Stimulated activated CD8-positive, alpha-beta memory T cell treated with anti-CD3 and anti-CD28 coated beads, Interleukin-4, amount 100 ng/mL, for 4 hours (primary cell): ENCODE data around the gene LCN10.
"Not testable (repeated sequence)": the region's sequence is repeated elsewhere in the genome, so short reads cannot be mapped to it uniquely, and the experiment has no call there.

ENCODE experiments used
- DNase-seq, 2 donors: peaks; one replicate each; pipeline ENCODE4 v3.0.0-alpha.2; 2020; ENCODE audit warnings: low read depth in 2 of 2, low spot score in 1 of 2

LCN10 gene

GRCh38 chr9:136742591-136743391, at the start of gene LCN10:
Gene LCN10, minus strand, starts transcription at chr9:136742940. Its CDS starts 37 bp downstream, at chr9:136742903.
- no peak for DNase-seq

- peak; percentile 29 to 38 for DNase-seq
Observed at GRCh38 chr9:136791516-136792276, 49.0 kb upstream of the LCN10 start.

DNA sequence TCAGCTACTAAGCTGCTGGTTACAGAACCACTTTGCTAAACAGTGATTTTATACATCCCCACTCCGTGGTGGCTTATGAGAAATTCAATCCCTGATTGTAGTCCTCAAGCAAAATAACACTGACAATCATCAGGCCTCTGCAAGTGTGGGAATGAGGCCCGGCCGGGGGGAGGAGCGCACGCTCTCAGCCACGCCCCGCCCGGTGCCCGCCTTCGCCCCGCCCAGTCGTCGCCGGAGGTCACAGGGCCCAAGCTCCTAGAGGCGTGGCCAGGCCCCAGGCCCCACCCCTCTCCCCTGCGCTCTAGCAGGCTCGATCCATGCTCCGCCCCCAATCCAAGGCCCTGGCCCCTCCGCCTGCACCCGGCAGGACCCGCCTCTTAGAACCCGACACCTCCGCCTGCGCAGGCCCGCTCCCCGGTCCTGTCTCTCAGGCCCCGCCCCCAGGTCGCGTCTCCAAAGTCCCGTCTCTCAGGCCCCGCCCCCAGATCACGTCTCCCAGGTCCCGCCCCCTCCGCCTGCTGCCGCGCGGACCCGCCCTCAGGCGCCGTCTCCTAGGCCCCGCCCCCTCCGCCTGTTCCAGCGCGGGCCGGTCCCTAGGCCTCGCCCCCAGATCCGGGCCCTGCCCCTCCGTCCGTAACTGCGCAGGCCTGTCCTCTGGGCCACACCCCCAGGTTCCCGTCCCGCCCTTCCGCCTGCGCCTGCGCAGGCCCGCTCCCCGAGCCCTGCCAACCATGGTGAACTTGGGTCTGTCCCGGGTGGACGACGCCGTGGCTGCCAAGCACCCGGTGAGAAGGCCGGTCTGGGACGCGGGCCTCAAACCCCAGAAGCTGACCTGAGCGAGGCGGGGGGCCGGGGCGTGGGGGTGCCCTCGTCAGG, 48.1 kb upstream of the LCN10 start, which contains the start of gene TMEM141:
TSS of gene TMEM141 (plus strand) at position 705 of the 876 bp plus-strand sequence. CDS start at position 732, 27 bp downstream.
- peak; percentile 97 to 99 for DNase-seq

GRCh38 chr9:136789523-136789937, 46.8 kb upstream of the LCN10 start:
- no peak for DNase-seq

- not testable (repeated sequence) for DNase-seq
Observed at GRCh38 chr9:136788644-136789522, 46.1 kb upstream of the LCN10 start.

DNA sequence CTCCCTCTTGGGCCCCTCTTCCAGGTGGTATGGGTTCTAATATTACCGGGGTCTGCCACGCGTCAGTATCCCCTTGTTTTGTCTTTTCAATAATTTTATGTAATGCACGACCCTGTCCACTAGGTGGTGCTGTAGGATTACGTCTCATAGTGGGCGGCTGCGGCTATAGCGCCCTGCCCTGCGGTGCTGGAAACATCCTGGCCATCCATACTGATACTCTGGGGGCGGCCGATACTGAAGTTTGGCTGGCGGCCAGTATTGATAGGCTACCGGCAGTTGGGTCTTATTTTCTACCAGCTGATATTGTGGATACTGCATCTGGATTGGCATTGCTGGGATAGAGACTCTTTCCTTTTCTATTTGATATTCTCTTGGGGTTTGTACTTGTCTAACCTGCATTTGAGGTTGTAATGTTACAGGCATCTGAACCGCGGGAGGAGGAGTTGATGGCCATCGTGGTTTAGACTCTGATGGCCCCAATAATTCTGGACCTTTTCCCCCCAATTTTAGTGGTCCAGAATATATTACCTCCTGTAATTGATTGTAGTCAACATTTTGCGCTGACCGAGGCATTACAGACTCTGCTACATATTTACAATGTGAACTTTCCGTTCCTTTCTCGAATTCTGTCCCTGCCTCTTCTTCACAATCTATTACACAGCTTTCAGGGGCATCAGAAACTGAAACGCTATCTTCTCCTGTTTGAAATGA, 45.1 kb upstream of the LCN10 start:
- peak; percentile 35 to 51 for DNase-seq

GRCh38 chr9:136786983-136787382, 44.2 kb upstream of the LCN10 start:
- not testable (repeated sequence) for DNase-seq

GRCh38 chr9:136786451-136786850, 43.7 kb upstream of the LCN10 start:
- no peak for DNase-seq

DNA sequence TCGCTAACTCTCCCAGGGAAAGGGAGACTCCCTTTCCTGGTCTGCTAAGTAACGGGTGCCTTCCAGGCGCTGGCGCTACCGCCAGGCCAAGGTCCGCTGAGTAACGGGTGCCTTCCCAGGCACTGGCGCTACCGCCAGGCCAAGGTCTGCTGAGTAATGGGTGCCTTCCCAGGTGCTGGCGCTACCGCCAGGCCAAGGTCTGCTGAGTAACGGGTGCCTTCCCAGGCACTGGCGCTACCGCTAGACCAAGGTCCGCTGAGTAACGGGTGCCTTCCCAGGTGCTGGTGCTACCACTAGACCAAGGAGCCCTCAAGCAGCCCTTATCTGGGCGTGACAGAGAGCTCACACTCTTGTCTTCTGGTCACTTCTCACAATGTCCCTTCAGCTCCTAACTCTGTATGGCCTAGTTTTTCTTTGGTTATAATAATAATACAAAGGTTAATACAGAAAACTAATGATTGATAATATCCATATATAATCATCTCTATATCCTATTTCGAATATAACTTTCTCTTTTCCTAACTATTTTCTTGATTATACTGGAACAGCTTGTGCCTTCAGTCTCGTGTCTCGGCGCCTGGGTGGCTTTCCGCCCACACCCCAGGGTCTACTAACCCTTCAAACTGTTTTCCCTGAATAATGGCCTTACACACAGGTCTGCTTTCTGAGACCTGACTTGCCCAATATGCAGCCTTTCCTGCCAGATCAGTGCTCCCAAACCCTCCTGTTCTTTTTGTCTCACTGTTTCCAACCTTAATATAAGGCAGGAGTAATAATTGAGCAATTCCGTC, 43.0 kb upstream of the LCN10 start:
- not testable (repeated sequence) for DNase-seq

DNA sequence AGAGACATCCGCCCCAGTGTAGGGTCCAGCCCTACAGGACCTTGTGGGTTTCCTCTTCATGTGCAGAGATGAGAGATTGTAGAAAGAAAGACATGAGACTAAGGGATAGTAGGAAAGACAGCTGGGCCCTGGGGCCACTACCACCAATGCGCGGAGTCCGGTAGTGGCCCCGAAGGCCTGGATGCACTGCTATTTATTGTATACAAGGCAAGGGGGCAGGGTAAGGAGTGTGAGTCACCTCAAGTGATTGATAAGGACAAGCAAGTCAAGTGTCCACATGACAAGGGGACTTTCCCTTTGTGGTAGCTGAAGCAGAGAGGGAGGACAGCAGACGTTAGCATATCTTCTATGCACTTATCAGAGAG, 42.2 kb upstream of the LCN10 start:
- no peak for DNase-seq

GRCh38 chr9:136784249-136784996, 41.7 kb upstream of the LCN10 start:
- DNase-seq = no peak

DNA sequence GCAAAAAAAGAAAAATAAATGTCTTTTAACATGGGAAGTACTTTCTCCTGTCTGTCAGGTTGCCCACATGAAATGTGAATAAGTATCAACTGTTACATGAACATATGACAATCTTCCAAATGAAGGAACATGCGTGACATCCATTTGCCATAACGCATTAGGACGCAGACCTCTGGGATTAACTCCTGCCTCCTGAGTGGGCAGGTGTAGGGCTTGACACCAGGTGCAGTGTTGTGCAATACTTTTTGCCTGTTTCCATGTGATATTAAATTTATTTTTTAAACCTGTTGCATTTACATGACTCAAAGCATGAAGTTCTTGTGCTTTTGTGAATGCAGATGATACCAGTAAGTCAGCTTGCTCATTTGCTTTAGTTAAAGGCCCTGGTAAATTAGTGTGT, 39.7 kb upstream of the LCN10 start:
- no peak for DNase-seq

DNA sequence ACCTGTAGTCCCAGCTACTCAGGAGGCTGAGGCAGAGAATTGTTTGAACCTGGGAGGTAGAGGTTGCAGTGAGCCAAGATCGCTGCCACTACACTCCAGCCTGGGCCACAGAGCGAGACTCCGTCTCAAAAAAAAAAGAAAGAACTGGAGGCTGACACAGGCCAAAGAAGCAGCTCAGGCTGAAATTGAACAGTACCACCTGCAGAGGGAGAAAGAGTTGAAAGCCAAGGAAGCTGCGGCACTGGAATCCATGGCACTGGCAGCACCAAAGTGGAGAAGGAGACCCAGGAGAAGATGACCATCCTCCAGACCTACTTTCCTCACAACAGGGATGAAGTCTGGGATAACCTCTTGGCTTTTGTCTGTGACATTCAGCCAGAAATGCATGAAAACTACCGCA, 37.1 kb upstream of the LCN10 start:
- no peak for DNase-seq

GRCh38 chr9:136777359-136777758, 34.6 kb upstream of the LCN10 start:
- DNase-seq = no peak

- no peak for DNase-seq
Observed at GRCh38 chr9:136776947-136777346, 34.2 kb upstream of the LCN10 start.

DNA sequence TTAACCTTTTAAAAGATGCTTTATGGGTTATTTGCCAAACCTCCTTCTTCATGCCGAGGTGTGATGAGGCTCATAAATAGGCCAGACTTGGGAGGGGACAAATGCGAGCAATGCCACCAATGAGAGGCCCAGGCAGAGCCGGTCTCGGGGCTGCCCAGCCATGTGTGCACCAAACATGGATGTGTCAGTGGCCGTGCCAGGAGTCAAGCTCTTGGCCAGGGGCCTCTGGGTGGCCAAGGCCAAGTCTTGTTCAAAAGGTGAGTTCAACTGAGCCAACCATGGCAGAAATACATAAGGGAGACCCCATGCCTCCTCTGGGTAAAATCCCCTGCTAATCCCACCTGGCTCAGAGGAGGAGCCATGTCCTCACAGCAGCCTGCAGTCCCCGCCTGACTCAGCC, 32.5 kb upstream of the LCN10 start:
- no peak for DNase-seq

DNA sequence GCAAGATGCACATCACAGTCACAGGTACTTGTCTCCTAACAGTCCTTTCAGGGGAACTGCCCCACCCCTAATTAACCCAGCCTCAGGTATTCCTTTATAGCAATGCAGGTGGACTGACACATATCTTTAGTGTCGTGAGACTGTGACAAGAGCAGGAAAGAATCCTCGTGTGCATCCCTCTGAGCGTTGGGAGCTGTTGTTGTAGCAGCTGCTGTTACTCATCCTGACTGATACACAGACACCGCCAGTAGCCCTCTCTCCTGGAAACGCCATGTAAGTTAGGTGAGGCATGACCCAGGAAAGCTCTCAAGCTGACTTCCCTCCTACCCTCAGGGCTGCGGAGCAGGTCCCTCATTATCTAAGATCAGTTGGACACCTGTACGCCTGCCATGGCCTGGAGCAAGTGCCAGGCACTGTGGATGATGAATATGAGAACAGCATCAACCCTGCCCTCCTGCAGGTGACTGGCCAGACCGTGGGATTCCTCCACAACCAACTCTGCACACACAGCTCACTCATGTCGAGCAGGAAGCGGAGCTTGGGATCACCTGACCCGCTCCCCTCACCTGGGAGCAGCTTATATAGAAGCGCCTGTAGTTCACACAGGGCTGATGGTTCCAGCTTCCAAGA, 31.8 kb upstream of the LCN10 start:
- no peak for DNase-seq
